Endometrial microvascular endothelial cells (primary cell): ENCODE data around the gene MBD6. TPM values are rescaled to one million over a fixed set of nuclear protein-coding genes. Genes with fewer than 3 reads are reported as not detected.
"Not testable (repeated sequence)": the region's sequence is repeated elsewhere in the genome, so short reads cannot be mapped to it uniquely, and the experiment has no call there.

Source experiments
- in situ Hi-C: cut with HindIII; loops from 2 replicates; pipeline ENCODE4 v1.10.0; 2017; ENCODE audit warnings: low sequenced_read_pairs, low pct_unique_long_range_greater_than_20kb; ENCODE audit errors: inconsistent ontology term
- total RNA-seq: library from RNA; depleted of rRNA; stranded (reverse); fragments of >200 nt; gene quantifications from one replicate; pipeline ENCODE4 v1.2.3, GENCODE V29; 2015; ENCODE audit errors: inconsistent ontology term

Gene MBD6
- total RNA-seq, 1 donor from 2014 or later: 8.7 TPM

DNA sequence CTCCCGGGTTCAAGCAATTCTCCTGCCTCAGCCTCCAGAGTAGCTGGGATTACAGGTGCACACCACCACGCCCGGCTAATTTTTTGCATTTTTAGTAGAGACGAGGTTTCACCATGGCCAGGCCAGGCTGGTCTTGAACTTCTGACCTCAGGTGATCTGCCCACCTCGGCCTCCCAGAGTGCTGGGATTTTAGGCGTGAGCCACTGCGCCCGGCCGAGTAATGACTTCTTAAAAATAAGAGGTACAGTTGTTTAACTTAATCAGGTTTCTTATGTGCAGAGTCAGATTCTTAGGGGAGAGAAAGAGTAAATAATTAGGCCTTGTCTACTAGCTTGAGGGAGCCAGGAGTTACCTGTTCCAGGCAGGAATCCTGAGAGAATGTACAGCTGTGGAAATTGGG lies 8.4 kb upstream of the MBD6 start:
- in situ Hi-C loops: not testable (repeated sequence)

DNA sequence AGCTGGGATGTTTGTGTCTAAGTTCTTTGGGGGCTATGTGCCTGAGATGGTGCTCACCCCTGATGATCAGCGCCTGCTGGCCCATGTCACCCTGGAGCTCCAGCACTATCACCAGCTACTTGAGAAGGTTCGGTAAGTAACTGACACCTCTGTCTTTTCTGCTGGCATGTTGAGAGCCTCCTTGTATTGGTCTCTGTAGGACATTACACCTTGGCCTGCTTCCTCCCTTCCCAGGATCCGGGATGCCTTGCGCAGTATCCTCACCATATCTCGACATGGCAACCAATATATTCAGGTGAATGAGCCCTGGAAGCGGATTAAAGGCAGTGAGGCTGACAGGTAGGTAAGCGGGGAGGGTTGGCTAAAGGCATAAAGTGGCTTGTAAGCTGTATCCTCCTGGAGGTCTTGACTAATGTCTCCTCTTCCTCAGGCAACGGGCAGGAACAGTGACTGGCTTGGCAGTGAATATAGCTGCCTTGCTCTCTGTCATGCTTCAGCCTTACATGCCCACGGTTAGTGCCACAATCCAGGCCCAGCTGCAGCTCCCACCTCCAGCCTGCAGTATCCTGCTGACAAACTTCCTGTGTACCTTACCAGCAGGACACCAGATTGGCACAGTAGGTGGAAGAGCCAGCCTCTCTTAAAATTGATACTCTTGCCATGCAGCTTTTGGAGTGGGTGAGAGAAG lies 7.8 kb upstream of the MBD6 start:
- in situ Hi-C loops: no loop called here

DNA sequence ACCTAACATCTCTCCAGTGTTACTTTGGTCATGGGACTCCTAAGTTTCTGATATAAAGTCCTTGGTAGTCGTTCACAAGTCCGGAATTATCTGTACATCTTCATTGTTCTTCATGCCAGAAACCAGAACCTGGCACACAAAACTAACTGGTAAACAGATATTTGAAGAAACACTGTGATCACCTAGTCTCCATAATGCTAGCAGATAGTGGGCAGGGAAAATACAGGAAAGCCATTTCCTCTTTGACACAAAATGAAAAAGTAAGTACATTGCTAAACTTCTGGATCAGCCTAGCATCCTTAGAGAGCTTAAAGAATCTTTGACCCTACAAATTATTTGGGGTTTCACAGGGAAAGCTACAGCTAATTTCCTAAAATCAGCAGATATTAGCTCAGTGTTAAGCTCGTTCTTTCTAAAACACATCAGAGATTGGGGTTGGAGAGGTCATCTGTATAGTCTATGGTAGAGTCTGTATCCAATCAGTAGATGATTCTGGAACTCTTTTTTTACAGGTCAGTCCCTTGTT lies 7.2 kb upstream of the MBD6 start:
- in situ Hi-C loops: no loop called here

DNA sequence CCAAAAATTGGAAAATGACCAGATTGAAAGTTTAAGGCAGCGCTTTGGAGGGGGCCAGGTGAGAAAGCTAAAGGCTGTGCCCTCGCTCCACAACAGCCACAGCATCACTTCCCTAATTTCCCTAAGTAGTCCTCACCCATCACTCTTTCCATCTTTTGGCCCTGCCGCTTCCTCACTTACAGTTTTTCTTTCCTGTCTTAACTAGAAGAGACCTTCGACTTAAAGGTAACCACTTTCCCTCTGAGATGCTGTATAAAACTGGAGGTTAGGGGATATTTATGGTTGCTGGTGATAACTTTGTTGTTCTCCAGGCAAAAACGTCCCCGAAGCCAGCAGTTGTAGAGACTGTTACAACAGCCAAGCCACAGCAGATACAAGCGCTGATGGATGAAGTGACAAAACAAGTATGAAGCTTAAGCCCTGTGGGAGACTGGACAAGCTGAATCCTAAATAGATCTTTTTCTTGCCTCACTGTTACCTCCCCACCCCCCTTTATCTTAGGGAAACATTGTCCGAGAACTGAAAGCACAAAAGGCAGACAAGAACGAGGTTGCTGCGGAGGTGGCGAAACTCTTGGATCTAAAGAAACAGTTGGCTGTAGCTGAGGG lies 6.6 kb upstream of the MBD6 start:
- in situ Hi-C loops: no loop called here

DNA sequence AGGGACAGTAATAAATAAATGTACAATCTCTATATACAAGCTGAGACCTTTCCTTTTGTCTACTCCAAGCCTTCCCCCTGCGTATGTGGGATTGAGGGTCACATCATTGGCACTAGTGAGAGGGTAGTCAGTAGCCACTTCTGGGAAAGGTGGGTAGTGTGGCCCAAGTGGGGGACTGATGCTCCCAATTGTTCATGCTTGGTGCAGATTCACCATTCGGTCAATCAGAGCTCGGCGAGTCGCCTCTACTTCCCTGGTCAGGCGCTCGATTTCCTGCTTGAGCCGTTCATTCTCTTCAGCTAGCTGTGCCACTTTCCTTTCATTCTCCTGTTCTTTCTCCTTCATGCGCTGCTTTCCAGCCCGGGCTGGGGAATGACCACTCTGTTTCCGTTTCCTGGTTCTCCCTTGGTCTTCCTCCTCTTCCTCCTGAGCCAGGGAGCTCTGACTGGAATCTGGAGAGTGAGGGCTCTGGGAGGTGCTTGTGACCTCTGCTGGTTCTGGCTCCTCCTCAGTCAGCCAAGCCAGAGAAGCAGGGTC lies 5.9 kb upstream of the MBD6 start:
- in situ Hi-C loops: no loop called here

DNA sequence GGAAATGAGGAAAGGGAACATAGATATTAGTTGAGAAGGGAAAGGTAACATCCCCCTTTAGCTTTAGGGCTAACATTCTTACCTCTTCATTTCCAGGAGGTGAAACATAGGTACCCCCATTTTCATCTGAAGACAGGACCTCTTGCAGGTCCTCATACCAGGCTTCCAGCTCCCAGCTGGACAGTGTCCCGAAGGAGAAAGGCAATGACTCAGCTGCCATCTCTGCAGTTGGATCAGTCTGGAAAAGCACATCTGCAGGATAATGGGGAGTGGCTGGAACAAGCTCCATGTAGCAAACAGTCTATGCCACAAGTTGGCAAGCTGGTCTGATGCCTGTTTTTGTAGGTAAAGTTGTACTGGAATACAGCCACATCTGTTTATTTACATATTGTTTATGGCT lies 5.4 kb upstream of the MBD6 start:
- in situ Hi-C loops: no loop called here

DNA sequence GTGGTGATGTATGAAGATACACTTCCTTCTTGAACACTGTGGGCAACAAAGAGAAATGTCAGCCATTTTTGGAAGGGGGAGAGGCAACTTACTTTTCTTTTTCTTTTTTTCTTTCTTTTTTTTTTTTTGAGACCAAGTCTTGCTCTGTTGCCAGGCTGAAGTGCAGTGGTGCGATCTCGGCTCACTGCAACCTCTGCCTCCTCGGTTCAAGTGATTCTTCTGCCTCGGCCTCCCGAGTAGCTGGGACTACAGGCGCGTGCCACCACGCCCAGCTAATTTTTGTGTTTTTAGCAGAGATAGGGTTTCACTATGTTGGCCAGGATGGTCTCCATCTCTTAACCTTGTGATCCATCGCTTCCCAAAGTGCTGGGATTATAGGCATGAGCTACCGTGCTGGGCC lies 4.9 kb upstream of the MBD6 start:
- in situ Hi-C loops: not testable (repeated sequence)

DNA sequence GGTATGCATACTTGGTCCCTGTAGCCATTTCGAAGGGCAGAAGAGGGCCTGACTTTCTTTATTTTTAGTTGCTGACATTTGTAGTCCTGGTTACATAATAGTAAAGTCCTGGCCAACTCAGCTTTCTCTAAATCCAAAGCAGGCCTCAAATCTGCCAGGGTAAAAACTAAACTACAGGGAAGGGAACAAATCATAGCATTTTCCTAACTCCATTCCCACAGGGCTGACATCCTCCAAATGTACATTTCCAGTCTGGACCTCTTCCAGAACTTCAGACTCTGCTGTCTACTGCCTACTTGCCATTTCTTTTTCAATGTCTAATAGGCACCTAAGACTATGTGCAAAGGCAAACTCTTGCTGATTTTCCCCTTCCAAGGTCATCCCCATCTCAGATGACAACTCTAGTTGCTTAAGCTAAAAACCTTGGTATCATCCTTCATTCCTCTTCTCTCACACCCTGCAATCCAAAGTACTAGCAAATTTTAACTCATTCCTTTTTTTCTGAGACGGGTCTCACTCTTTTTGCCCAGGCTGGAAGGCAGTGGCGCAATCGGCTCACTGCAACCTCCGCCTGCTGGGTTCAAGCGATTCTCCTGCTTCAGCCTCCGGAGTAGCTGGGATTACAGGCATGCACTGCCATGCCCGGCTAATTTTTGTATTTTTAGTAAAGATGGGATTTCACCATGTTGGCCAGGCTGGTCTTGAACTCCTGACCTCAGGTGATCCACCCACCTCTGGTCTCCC lies 4.3 kb upstream of the MBD6 start:
- in situ Hi-C loops: no loop called here

DNA sequence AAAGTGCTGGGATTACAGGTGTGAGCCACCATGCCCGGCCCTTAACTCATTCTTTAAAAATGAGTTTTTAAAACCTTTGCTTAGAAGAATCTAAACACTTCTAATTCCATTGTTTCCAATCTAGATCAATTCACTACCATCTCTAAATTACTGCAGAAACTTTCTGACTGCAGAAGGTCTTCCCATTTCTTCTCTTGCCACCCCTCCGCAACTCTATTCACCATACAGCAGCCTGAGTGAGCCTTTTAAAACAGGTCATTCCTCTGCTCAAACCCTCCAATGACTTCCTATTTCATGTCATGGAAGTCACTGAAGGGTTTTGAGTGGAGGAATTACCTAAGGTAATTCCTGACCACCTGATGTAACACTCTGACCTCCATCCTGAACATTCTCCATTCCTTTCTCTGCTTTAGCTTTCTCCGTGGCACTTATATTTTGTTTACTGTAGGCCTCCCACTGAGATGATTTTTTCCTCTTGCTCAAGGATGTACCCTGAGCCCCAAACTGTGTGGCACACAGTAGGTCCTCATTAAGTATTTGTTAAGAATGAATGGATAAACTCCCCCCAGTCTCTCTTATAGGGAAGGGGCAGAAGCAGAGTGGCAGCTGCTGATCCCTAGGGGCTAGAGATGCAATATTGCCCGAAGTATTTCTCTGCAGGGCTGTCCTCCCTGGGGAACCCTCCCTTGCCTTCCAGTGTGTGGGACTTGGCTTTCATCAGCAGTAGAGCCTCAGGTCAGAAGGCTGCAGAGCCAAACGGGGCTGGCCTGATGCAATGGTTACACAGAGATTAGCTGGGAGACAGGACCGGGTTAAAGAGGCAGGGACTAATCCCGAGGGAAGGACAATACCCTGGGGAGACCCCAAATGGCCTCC lies 3.5 kb upstream of the MBD6 start:
- in situ Hi-C loops: no loop called here

DNA sequence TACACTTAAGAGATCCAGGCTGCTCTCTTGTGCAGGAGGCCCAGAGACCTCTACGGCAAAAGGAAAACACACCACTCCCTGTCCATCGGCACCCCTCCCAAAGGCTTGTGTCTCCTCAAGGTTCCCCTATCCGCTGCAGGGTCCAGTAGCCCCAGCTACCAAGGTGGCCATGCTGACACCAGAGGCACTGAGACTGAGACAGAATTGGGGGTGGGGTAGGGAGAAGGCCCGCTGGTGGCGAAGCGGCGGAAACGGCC lies 2.9 kb upstream of the MBD6 start:
- in situ Hi-C loops: no loop called here

DNA sequence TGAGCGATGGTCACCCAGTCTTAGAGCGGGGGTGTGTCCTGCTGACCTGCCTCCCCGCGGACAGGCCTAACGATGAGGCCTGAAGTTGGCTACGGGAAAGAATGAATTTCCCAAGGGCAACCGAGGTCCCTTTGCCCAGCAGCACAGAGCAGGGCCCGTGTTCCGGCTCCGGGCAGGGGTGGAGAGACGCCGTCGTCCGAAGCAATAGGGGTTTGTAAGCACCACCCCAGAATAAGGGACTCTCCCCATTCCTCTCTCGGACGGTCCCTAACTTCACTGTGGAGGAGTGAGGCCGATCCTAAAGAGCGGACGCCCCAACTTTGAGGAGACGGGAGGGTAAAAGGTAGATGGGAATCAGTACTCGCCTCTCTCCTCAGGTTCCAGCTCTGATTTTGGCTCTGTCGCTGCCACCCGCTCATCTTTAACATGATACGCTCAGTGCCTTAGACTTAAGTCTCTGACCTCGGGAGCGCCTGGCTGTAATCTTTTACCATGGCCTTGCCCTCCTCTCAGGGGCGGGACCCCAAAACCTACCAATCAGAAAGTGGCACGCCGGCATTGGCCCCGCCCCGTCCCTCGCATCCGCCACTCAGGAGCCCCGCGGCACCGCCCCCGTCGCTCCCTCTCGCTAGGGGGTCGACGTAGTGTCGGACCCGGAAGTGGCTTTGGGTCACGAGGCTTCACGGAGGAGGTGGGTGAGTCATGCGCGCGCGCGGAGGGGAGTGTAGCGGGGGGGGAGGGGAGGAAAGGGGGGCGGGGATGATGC lies 2.4 kb upstream of the MBD6 start, which contains the start of gene DDIT3:
DDIT3 (minus strand) TSS at position 462 of the 766 bp plus-strand sequence. CDS start 3,108 bp downstream, outside the sequence.
- in situ Hi-C loops: no loop called here

DNA sequence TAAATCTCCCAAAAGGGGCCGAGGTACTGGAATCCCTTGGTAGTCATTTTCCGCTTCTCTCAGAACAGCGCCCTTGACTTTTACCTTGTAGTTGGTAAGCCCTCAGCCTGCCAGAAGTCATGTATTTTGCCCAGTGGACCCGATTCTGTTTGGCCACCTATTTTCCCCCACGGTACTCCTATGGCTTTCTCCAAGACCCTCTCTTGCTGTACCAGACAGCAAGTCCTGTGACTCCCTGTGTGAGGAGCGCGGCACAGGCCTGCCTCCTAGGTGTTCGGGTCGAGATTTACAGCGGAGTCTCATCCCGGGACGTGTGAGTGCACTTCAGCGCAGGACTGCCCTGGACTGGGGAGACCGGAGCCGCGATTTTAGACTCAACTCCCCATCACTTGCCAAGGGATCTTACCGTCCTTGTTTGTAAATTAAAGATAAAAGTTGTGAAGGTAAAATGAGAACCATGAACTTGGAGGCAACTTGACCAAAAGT lies 1.1 kb upstream of the MBD6 start:
- in situ Hi-C loops: no loop called here

DNA sequence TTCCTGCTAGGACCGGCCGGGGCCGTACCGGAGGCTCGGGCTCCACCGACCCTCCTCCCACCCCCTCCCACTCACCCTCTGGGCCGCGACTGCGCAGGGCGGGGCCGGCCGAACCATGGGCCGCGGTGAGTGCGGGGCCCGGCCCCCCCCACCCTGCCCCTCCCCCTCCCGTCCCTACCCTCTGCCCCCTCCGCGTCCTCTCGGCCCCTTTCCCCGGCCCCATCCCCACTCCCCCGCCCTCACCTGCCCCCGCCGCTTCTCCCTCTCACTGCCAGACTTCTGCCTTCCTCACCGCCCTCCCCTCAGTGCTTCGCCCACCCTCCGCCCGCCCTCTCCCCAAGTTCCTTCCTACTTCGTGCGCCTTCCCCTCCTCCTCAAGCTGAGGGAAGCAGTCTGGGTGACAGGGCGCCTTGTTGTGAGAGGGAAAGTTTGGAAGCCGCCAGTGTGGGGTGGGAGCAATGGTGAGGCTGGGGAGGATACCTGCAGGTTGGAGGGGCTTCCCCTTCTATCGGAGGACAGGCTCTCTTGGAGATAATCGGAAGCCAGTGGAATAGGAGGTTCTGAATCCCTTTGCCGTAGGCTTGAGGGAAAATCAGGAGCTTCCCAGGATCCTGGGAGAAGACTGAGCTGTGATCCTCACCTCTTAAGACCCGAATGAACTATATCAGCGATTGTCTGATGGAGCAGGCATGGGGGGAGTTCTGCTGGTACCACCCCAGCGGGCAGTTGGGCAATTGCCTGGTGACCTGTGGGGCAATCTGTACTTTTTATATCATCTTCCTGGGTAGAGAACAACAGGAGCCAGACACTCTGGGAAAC lies 472 bp downstream of the MBD6 start:
- in situ Hi-C loops: no loop called here

DNA sequence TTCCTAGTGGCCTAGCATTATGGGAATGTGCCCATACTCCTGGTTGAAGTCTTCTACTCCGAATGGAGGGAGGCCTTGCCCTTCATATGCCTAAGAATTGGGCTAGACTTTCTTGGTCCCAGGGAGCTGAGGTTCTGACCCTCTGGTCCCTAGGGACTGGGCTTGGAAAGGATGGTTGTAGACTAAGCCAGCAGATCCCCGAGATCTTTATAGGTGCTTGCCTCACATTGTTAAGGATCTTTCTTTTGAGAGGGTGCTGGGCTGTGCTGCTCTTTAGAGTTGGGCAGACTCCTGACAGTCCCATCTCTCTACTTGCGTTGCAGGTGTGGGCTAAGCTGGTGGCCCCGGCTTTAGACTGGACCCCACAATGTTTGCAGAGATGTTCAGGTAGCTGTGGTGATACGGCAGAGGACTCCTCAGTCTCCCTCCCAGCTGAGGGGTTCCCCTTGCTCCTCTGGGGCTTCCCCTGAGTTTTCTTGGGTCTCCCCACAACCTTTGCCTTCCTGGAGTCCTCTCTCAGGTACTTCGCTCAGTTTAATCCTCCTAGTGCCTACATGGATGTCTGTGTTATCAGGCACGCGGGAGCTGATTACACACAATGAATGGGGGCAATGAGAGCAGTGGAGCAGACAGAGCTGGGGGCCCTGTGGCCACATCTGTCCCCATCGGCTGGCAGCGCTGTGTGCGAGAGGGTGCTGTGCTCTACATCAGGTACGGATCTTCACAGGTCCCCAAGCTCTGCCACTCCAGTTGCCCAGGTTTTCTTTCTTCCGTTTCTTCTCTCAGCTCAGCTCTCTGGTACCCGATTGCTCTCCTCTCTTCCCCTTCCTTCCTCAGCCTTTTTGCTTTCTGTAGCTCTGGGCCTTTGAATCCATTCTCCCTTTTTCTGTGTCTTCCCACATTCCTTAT lies 1.3 kb downstream of the MBD6 start:
- in situ Hi-C loops: no loop called here

DNA sequence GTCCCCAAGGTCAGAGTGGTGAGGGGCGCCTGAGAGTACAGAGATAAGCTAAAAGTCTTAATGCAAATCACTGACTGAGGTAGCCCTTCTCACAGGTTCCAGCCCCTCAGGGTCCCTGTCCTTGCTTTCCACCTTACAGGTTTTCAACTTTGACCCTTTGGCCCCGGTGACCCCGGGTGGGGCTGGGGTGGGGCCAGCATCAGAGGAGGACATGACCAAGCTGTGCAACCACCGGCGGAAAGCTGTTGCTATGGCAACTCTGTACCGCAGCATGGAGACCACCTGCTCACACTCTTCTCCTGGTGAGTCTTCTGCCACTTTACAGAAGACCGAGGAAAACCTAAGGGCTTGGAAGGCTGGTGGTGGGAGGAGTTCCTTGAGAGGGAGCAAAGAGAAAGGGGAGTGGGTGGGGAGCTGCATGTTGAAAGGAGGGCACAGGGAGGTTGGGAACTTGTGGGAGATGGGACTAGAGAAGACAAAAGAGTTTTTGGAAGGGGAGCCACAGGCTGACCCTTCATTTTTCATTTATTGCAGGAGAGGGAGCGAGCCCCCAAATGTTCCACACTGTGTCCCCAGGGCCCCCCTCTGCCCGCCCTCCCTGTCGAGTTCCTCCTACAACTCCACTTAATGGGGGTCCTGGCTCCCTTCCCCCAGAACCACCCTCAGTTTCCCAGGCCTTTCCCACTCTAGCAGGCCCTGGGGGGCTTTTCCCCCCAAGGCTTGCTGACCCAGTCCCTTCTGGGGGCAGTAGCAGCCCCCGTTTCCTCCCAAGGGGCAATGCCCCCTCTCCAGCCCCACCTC lies 2.4 kb downstream of the MBD6 start:
- in situ Hi-C loops: no loop called here
